Activated CD4-positive, CD25-positive, alpha-beta regulatory T cell treated with anti-CD3 and anti-CD28 coated beads, Interleukin-2, amount 50 U/mL, for 24 hours (primary cell): ENCODE measurements around the gene PARD3B.

Experiments
- ATAC-seq, 2 donors: fragments of 150-1000 bp; cut with Tn5 transposase; one replicate each; pipeline ENCODE4 v1.10.0; 2021; ENCODE audit warnings: mild to moderate bottlenecking in 1 of 2, moderate library complexity in 1 of 2

The PARD3B gene

GRCh38 chr2:205078762-205079161 is 533.5 kb downstream of the PARD3B start:
- no peak for ATAC-seq

GRCh38 chr2:205079173-205079572 is 533.9 kb downstream of the PARD3B start:
- ATAC-seq: no peak

- no peak for ATAC-seq
These were observed 541.4 kb downstream of the PARD3B start for GRCh38 chr2:205086662-205087061.

GRCh38 chr2:205087862-205088261 is 542.6 kb downstream of the PARD3B start:
- ATAC-seq: no peak

- no peak for ATAC-seq
These were observed 544.7 kb downstream of the PARD3B start for GRCh38 chr2:205089958-205090357.

GRCh38 chr2:205091411-205091810 is 546.1 kb downstream of the PARD3B start:
- ATAC-seq: no peak

- no peak for ATAC-seq
These were observed 548.8 kb downstream of the PARD3B start for GRCh38 chr2:205094031-205094430.

GRCh38 chr2:205103699-205104098 is 558.4 kb downstream of the PARD3B start:
- no peak for ATAC-seq

- ATAC-seq: no peak
These were observed 562.5 kb downstream of the PARD3B start for GRCh38 chr2:205107810-205108209.

GRCh38 chr2:205115511-205115910 is 570.2 kb downstream of the PARD3B start:
- ATAC-seq: no peak

GRCh38 chr2:205117125-205117524 is 571.9 kb downstream of the PARD3B start:
- peak in 1 of 2 donors; percentile 35 for ATAC-seq

- ATAC-seq: no peak
These were observed 573.9 kb downstream of the PARD3B start for GRCh38 chr2:205119136-205119535.

GRCh38 chr2:205128726-205129125 is 583.5 kb downstream of the PARD3B start:
- ATAC-seq: no peak

GRCh38 chr2:205129531-205129930 is 584.3 kb downstream of the PARD3B start:
- ATAC-seq: no peak

- no peak for ATAC-seq
These were observed 585.0 kb downstream of the PARD3B start for GRCh38 chr2:205130111-205130829.

- no peak for ATAC-seq
These were observed 588.3 kb downstream of the PARD3B start for GRCh38 chr2:205133544-205133943.

- ATAC-seq: no peak
These were observed 593.5 kb downstream of the PARD3B start for GRCh38 chr2:205138735-205139134.

- ATAC-seq: no peak
These were observed 594.7 kb downstream of the PARD3B start for GRCh38 chr2:205139822-205140463.

GRCh38 chr2:205141381-205141780 is 596.1 kb downstream of the PARD3B start:
- ATAC-seq: no peak

- no peak for ATAC-seq
These were observed 600.6 kb downstream of the PARD3B start for GRCh38 chr2:205145888-205146287.

GRCh38 chr2:205148755-205149154 is 603.5 kb downstream of the PARD3B start:
- ATAC-seq: no peak

GRCh38 chr2:205156457-205156856 is 611.2 kb downstream of the PARD3B start:
- no peak for ATAC-seq

- no peak for ATAC-seq
These were observed 613.1 kb downstream of the PARD3B start for GRCh38 chr2:205158404-205158803.

- ATAC-seq: no peak
These were observed 616.0 kb downstream of the PARD3B start for GRCh38 chr2:205161156-205161839.
